ENCODE results near the gene MATCAP1. TPM values are rescaled to one million over a fixed set of nuclear protein-coding genes. Genes with fewer than 3 reads are reported as not detected.

Gene MATCAP1
- polyA plus RNA-seq, 3 donors from 2014 or later, result 1.00 TPM; not detected in 2

DNA sequence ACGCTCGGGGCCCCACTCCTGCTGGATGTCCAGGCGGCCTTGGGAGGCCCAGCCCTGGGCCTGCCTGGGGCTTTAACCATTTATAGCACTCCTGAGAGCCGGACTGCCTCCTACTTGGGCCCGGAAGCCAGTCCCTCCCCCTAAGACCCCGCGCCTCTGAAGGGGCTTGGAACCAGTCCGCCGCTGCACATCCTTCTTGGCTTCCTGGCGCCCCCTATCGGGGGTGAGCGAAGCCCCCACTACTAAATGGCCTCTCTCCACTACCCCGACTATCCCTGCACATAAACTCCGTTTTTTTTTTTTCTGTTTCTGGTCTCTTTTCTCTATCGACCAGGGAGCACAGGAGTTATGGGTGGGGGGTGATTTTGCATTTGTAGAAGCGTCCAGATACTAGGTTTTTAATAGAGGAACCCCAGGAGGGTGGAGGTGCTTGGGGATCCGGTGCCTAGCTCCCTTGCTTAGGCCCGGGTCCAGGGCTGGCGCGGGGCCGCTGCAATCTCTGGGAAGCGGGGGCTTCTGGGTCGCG, 14.1 kb downstream of the MATCAP1 start:
- H3K4me3 Mint-ChIP-seq, result peak overlapping the region in 4 of 5 donors; percentile 33 to 69 (median 51)
- peak in 1 of 3 donors; percentile 32 for DNase-seq
- H3K9me3 Mint-ChIP-seq, result peaks cover 0 to 2% (median 0%) of the 10 kb centered on the region in 6 donors
- H3K27ac Mint-ChIP-seq, result no peak overlapping the region
- peaks cover 27 to 34% of the 10 kb centered on the region in 2 donors for H3K4me1 Mint-ChIP-seq
- H3K27me3 Mint-ChIP-seq (ENCODE audit: low read depth in 3 of 3), result peaks cover 19 to 37% (median 23%) of the 10 kb centered on the region in 3 donors
- H3K36me3 Mint-ChIP-seq, result no peaks in the 10 kb centered on the region

DNA sequence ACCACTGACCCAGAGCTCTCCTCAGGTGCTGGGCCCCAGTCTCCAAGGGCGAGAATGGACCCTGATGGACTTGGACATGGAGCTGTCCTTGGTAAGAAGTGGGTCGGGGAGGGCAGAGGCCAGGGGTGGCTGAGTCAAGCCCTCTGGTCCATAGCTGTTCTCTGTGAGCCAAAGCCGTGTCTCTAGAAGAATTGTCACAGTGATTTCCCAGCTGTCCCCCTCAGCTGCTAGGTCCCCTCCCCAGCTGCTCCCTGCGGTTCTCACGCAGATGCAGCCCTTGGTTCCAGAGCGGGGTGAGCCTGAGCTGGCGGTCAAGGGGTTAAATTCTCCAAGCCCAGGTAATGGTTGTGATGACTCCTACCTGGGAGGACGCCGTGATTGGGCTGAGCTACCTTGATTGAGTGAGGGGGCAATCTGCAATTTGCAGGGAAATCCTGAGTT, 14.7 kb downstream of the MATCAP1 start:
- Mint-ChIP-seq H3K36me3 (no peaks in the 10 kb centered on the region), H3K4me1 (peaks cover 25 to 36% of the 10 kb centered on the region in 2 donors), H3K27me3 (ENCODE audit: low read depth in 3 of 3) (peaks cover 22 to 36% (median 23%) of the 10 kb centered on the region in 3 donors), H3K27ac (no peak overlapping the region), H3K4me3 (peak overlapping the region in 1 of 5 donors; percentile 32), H3K9me3 (peaks cover 0 to 2% (median 0%) of the 10 kb centered on the region in 6 donors)
- no peak for DNase-seq

DNA sequence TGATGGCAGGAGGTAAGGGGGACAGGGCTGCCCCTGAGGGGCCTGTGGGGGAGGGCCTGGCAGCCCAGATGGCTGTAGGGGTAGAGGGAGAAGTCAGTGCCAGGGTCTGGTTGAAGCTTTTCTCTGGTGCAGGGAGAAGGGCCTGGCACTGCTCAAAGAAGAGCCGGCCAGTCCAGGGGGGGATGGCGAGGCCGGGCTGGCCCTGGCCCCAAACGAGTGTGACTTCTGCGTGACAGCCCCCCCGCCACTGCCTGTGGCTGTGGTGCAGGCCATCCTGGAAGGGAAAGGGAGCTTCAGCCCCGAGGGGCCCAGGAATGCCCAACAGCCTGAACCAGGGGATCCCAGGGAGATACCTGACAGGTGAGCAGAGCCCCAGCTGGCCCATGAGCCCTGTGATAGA, 16.2 kb downstream of the MATCAP1 start:
- Mint-ChIP-seq H3K4me3 (no peak overlapping the region), H3K27ac (no peak overlapping the region), H3K9me3 (peaks cover 0 to 2% (median 0%) of the 10 kb centered on the region in 6 donors), H3K36me3 (no peaks in the 10 kb centered on the region), H3K27me3 (ENCODE audit: low read depth in 3 of 3) (peaks cover 16 to 33% (median 25%) of the 10 kb centered on the region in 3 donors), H3K4me1 (peaks cover 14 to 27% of the 10 kb centered on the region in 2 donors)
- no peak for DNase-seq

DNA sequence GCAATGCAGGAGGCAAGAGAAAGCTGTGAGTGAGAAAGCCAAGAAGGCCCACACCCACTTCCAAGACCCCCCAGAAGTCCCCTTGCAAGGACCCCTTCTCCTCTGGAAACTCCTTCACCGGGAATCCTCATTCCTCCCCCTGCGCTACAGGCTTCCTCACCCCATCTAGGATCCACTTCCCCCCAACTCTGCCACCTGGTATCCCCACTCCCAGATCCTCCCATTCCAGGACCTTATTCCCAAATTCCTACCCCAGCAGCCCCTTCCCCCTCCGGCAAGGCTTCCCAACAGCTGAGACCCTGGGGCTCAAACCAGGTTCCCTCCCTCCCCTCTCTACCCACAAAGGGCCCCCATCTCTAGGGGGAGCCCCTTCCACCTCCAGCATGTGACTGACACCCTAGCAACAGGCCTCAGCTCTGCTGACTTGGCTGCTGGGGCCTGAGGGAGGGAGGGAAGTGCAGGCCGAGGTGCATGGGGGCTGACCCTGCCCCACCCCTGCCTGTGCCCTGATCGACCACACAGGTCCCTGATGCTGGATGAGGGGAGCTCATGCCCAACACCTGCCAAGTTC, 17.1 kb downstream of the MATCAP1 start:
- DNase-seq, result no peak
- Mint-ChIP-seq H3K36me3 (no peaks in the 10 kb centered on the region), H3K27ac (no peak overlapping the region), H3K4me1 (peaks cover 18 to 30% of the 10 kb centered on the region in 2 donors), H3K9me3 (peaks cover 0 to 2% (median 0%) of the 10 kb centered on the region in 6 donors), H3K4me3 (no peak overlapping the region), H3K27me3 (ENCODE audit: low read depth in 3 of 3) (peaks cover 16 to 38% (median 28%) of the 10 kb centered on the region in 3 donors)

DNA sequence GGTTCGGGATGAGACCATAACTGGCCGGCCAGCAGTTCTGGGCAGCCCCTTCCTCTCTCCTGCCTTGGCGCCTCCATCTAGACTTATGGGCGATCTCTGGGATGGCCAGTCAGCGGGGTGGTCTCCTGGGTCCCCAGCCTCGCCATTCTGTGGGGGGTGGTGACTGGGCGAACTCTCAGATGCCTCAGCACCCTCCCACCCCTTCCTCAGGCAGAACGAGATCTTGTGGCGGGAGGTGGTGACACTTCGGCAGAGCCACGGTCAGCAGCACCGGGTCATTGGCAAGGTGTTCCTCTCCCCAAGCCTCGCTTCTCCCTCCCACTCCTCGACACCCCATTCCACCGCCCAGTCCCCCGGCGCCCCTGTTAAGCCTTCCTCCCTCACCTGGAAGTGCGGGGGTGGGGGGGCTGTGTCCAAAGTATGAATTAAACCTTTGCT, 17.6 kb downstream of the MATCAP1 start:
- Mint-ChIP-seq H3K4me1 (peaks cover 18 to 27% of the 10 kb centered on the region in 2 donors), H3K27ac (no peak overlapping the region), H3K27me3 (ENCODE audit: low read depth in 3 of 3) (peaks cover 13 to 35% (median 25%) of the 10 kb centered on the region in 3 donors), H3K9me3 (peaks cover 0 to 2% (median 0%) of the 10 kb centered on the region in 6 donors), H3K36me3 (no peaks in the 10 kb centered on the region), H3K4me3 (no peak overlapping the region)
- DNase-seq, result no peak

DNA sequence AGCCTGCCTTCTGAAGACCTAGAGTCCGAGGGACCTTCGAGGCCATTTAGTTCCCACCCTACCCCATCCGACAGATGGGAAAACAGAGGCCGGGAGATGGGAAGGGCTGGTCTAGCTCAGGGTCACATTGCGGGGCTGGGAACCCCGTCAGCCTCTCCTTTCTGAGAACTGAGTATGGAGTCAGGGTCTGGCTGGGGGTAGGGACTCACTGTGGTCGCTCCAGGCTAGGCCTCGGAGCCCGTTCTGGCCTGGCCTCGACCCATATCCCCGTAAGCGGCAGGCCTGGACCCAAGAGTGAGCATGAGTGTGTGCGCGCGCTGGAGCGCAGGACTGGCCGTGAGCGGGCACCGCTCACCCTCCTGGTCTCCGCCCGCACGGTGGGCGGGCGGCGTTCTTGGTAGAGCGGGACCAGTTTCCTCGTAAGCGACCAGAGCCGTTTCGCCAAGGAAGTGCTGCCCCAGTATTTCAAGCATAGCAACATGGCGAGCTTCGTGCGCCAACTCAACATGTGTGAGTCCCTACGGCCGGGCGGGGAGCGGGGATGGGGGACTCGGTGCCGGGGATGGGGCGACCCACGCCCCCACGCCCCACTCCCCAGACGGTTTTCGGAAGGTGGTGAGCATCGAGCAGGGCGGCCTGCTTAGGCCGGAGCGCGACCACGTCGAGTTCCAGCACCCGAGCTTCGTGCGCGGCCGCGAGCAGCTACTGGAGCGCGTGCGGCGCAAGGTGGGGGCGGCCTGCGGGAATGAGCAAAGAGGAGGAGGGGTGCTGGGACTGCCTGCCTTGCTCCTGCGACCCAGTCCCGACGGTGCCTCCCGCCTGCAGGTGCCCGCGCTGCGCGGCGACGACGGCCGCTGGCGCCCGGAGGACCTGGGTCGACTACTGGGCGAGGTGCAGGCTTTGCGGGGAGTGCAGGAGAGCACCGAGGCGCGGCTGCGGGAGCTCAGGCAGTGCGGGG, 18.4 kb downstream of the MATCAP1 start:
- no peak for DNase-seq
- Mint-ChIP-seq H3K27ac (no peak overlapping the region), H3K4me1 (peaks cover 21 to 31% of the 10 kb centered on the region in 2 donors), H3K36me3 (no peaks in the 10 kb centered on the region), H3K27me3 (ENCODE audit: low read depth in 3 of 3) (peaks cover 18 to 37% (median 30%) of the 10 kb centered on the region in 3 donors), H3K9me3 (peaks cover 0 to 4% (median 0%) of the 10 kb centered on the region in 6 donors), H3K4me3 (peak overlapping the region in 2 of 5 donors; percentile 4 to 33)

DNA sequence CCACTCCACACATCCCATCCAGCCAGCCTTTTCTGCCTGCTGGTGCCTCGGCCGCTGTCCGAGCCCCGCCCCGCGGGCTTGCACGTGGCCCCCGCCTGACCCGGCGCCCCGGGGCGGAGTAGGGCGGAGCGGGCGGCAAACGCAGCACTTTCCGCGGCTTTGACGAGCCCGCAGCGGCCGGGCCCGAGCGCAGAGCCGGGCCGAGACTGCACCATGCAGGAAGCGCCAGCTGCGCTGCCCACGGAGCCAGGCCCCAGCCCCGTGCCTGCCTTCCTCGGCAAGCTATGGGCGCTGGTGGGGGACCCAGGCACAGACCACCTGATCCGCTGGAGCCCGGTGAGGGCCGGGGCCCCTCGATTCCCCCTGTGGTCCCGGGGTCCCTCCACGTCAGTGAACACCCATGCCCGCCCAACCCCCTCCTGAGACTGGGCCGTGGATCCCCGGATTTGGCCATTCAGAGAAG, 19.1 kb downstream of the MATCAP1 start, which contains the start of gene HSF4:
Gene HSF4, plus strand, starts transcription at position 147 of the 463 bp plus-strand sequence. Its CDS starts 67 bp downstream, at position 214.
- H3K4me3 Mint-ChIP-seq, result peak within 1 kb of the TSS in 4 of 5 donors; percentile 38 to 59 (median 48)
- H3K27me3 Mint-ChIP-seq (ENCODE audit: low read depth in 3 of 3), result peaks cover 14 to 34% (median 25%) of the 10 kb centered on the region in 3 donors
- no peak within 1 kb of the TSS for H3K27ac Mint-ChIP-seq
- peaks cover 0 to 4% (median 0%) of the 10 kb centered on the region in 6 donors for H3K9me3 Mint-ChIP-seq
- no peak for DNase-seq
- no peaks in the 10 kb centered on the region for H3K36me3 Mint-ChIP-seq
- H3K4me1 Mint-ChIP-seq, result peaks cover 19 to 30% of the 10 kb centered on the region in 2 donors

DNA sequence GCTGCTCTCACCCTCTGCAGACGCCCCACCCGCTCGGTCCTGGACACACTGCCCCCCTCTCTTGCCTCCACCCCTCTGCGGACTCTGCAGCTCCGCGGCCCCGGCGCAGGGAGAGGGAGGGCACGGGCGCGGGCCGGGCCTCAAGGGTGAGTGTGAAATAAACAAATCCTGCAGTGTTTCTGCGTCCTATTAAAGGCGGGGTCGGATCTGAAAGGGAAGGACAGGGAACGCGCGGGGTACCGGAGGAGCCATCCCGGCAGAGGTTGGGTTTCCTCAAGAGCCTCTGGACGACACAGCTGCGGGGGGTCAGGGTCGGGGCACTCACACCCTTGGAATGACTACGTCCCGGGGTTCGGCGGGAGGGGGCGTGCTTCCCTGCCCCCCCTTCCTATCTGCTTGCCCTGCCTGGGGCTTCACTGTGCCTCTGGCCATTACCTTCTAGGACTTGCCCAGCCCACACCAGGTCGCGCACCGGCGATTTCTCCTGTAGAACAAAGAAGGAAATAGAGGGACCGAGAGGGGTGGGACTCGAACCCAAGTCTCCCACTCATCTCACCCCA, 19.7 kb downstream of the MATCAP1 start:
- H3K36me3 Mint-ChIP-seq, result no peaks in the 10 kb centered on the region
- H3K4me3 Mint-ChIP-seq, result peak overlapping the region in 4 of 5 donors; percentile 38 to 59 (median 48)
- no peak for DNase-seq
- H3K27ac Mint-ChIP-seq, result no peak overlapping the region
- peaks cover 14 to 33% (median 24%) of the 10 kb centered on the region in 3 donors for H3K27me3 Mint-ChIP-seq (ENCODE audit: low read depth in 3 of 3)
- peaks cover 0 to 4% (median 0%) of the 10 kb centered on the region in 6 donors for H3K9me3 Mint-ChIP-seq
- peaks cover 20 to 32% of the 10 kb centered on the region in 2 donors for H3K4me1 Mint-ChIP-seq

DNA sequence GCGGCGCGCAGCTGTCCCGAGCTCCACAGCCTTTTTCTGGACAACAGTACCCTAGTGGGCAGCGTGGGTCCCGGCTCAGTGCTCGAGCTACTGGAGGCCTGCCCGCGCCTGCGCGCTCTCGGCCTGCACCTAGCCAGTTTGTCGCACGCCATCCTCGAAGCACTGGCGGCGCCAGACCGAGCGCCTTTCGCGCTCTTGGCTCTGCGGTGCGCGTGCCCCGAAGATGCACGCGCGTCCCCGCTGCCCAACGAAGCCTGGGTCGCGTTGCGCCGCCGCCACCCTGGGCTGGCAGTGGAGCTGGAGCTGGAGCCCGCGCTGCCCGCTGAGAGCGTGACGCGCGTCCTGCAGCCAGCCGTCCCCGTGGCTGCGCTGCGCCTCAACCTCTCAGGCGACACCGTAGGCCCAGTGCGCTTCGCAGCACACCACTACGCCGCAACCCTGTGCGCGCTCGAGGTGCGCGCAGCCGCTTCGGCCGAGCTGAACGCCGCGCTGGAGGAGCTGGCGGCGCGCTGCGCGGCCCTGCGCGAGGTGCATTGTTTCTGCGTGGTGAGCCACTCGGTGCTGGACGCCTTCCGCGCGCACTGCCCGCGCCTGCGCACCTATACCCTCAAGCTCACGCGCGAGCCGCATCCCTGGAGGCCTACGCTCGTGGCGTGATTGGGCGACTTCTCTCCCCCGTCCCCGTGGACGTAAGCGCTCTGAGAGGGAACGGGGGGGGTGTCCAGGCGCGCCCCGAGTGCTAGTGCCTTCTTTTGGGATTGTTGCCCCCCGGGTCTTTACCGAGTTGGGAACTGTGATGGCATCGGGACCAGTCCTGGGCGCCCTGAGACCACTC, 20.4 kb downstream of the MATCAP1 start:
- peaks cover 14 to 28% (median 23%) of the 10 kb centered on the region in 3 donors for H3K27me3 Mint-ChIP-seq (ENCODE audit: low read depth in 3 of 3)
- H3K27ac Mint-ChIP-seq, result no peak overlapping the region
- peak in 1 of 3 donors; percentile 23 for DNase-seq
- H3K36me3 Mint-ChIP-seq, result no peaks in the 10 kb centered on the region
- H3K4me3 Mint-ChIP-seq, result peak overlapping the region in 3 of 5 donors; percentile 41 to 58 (median 56)
- H3K9me3 Mint-ChIP-seq, result peaks cover 0 to 4% (median 0%) of the 10 kb centered on the region in 6 donors
- H3K4me1 Mint-ChIP-seq, result peaks cover 27 to 39% of the 10 kb centered on the region in 2 donors

DNA sequence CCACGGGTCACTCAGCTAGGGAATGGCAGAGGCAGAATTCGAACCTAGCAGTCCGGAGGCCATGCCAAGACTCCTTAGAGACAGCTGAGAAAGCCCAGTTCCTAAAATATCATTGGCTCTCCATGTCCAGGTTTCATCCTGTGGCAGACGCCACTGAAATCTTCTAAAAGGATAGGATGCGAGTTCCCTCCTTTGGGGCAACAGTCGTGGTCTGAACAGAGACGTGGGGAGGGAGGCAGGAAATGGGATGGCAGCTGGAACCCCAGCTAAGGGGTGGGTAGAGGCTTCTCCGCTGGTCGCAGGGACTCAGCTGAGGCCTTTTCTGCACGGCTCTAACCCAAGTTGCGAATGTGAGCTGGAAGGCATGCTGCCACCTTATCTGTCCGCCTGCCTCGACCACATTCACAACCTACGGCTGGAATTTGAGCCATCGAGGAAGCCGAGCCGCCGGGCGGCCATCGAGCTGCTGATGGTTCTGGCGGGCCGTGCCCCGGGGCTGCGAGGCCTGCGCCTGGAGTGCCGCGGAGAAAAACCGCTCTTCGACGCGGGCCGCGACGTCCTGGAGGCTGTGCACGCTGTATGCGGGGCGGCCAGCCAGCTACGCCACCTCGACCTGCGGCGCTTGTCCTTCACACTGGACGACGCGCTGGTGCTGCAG, 21.1 kb downstream of the MATCAP1 start:
- H3K27me3 Mint-ChIP-seq (ENCODE audit: low read depth in 3 of 3), result peaks cover 15 to 23% (median 21%) of the 10 kb centered on the region in 3 donors
- H3K4me3 Mint-ChIP-seq, result peak overlapping the region; percentile 21 to 66 (median 47)
- H3K36me3 Mint-ChIP-seq, result no peaks in the 10 kb centered on the region
- no peak overlapping the region for H3K27ac Mint-ChIP-seq
- peaks cover 0 to 4% (median 0%) of the 10 kb centered on the region in 6 donors for H3K9me3 Mint-ChIP-seq
- peaks cover 30 to 45% of the 10 kb centered on the region in 2 donors for H3K4me1 Mint-ChIP-seq
- DNase-seq, result no peak

DNA sequence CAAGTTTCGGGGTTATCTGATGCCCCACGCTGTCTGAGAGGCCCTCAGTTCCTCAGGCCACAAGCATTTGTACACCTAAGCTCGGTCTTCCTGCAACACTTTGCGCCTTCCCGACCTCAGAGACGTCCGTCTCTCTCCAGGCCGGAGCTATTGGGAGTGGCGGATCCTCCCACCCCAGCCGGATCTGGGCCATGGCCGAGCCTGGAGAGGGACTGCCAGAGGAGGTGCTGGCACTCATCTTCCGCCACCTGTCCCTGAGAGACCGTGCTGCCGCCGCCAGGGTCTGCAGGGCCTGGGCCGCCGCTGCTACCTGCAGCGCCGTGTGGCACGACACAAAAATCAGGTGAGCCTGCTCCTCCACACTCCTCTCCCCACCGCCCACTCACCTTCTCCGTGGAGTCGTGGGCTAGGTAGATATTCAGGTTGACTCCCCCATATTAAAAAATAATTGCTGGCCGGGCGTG, 22.1 kb downstream of the MATCAP1 start:
- Mint-ChIP-seq H3K4me3 (peak overlapping the region; percentile 38 to 91 (median 48)), H3K4me1 (peaks cover 38 to 46% of the 10 kb centered on the region in 2 donors), H3K27ac (no peak overlapping the region), H3K36me3 (no peaks in the 10 kb centered on the region), H3K27me3 (ENCODE audit: low read depth in 3 of 3) (peaks cover 16 to 20% (median 17%) of the 10 kb centered on the region in 3 donors), H3K9me3 (peaks cover 0 to 2% (median 0%) of the 10 kb centered on the region in 6 donors)
- no peak for DNase-seq

All from immature natural killer cell (primary cell).